ENCODE measurements around the gene PPL.

- TF ChIP-seq, protein P1, sequence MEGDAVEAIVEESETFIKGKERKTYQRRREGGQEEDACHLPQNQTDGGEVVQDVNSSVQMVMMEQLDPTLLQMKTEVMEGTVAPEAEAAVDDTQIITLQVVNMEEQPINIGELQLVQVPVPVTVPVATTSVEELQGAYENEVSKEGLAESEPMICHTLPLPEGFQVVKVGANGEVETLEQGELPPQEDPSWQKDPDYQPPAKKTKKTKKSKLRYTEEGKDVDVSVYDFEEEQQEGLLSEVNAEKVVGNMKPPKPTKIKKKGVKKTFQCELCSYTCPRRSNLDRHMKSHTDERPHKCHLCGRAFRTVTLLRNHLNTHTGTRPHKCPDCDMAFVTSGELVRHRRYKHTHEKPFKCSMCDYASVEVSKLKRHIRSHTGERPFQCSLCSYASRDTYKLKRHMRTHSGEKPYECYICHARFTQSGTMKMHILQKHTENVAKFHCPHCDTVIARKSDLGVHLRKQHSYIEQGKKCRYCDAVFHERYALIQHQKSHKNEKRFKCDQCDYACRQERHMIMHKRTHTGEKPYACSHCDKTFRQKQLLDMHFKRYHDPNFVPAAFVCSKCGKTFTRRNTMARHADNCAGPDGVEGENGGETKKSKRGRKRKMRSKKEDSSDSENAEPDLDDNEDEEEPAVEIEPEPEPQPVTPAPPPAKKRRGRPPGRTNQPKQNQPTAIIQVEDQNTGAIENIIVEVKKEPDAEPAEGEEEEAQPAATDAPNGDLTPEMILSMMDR (IDR thresholded peaks at IDR 0.05), result no peak
- TF ChIP-seq POLR2A (IDR thresholded peaks at IDR 0.05), result no peak
These were observed 14.1 kb downstream of the PPL start for GRCh38 chr16:4922721-4923342.

Measured in testis (tissue), 2 donors.